Panc1 (cell line): ENCODE data around the gene PLBD2.

Experiments
- CTCF ChIP-seq: fragments of 450-650 bp; IDR thresholded peaks from 2 replicates; pipeline ENCODE4 v1.5.1; 2017; ENCODE audit warnings: mild to moderate bottlenecking
- REST ChIP-seq, 2 experiments: IDR thresholded peaks; 2 replicates each; pipeline ENCODE4 v1.6.1; 2011 to 2012; ENCODE audit warnings: low read depth in 2 of 2, control low read depth in 1 of 2, low read length in 1 of 2, mild to moderate bottlenecking in 1 of 2, moderate library complexity in 1 of 2; ENCODE audit not compliant: insufficient read depth in 1 of 2

- TF ChIP-seq CTCF (no peak), REST (IDR thresholded peaks at IDR 0.05; ENCODE audit: insufficient read depth in 1 of 2, low read depth in 2 of 2, low read length in 1 of 2) (no peak)
Observed at GRCh38 chr12:113345318-113345717, 13.1 kb upstream of the PLBD2 start.
